Right lobe of liver (tissue), 4 donors: ENCODE measurements around the gene CYP2J2.

Experiments
- CTCF ChIP-seq, 4 donors: fragments of 200-600 bp in 3 of 4; fragments of 450-650 bp in 1 of 4; IDR thresholded peaks; one replicate each; pipeline versions ENCODE4 v1.5.1 to v1.8.0; 2016 to 2022; ENCODE audit warnings: antibody characterized with exemption in 4 of 4, mild to moderate bottlenecking in 2 of 4
- POLR2A ChIP-seq: fragments of 450-650 bp; IDR thresholded peaks from one replicate; pipeline ENCODE4 v1.6.1; 2017; ENCODE audit warnings: antibody characterized with exemption, mild to moderate bottlenecking
- donor health status: DM: no; HTN: no; CAD: no.
- donor health status: DM: no; HTN: no; CAD: no.
- donor health status: DM: no; HTN: yes; CAD: no.

DNA sequence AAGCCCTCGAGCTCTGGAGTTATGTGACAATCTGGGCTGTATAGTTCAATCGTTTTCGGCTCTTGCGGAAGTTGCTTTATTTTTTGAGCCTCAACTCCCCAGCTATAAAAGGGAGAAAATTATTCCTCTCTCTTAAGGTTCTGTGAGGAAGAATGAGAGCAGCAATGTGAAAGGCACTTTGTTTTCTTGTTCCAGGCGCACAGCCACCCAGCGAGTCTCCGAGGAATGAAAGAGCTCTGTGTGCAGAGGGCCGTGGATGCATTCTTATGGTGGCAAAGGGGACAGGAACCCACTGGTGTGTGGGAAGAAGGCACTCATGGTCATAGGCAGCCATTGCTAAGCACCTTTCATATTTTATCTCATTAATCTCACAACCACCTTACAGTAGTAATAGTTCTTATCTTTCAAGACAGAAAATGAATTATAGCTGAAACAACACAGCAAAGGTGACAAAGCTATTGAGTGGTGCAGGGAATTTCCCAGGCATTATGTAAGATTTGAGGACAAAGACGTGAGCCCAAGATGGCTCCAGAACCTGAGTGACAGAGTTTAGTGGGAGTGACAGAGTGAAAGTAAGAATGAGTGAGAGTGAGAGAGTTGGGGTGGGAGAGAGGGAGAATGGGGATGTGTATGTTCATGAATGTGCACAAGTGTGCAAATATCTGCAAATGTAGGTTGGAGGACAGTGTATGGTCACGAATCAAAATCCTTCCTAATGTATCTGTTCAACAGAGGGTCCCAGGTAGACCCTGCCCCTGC is 9.4 kb downstream of the CYP2J2 start:
- no peak for TF ChIP-seq CTCF (IDR thresholded peaks at IDR 0.05)
- TF ChIP-seq POLR2A: no peak
